ENCODE data around the gene TMEM134. TPM values are rescaled to one million over a fixed set of nuclear protein-coding genes. Genes with fewer than 3 reads are reported as not detected.

Gene TMEM134
- total and polyA plus RNA-seq, 10 of the 15 experiments (the other 5 are each of a cell fraction or from before 2014, with no cell fraction given), result 1.6 to 93.8 (median 27.8) TPM

GRCh38 chr11:67465189-67465510 lies 3.9 kb downstream of the TMEM134 start:
- TF ChIP-seq FOS (IDR thresholded peaks at IDR 0.05; ENCODE audit: borderline replicate concordance, extremely low read depth, insufficient read length) (no peak), NR2C1 (IDR thresholded peaks at IDR 0.05) (no peak), RUNX3 (IDR thresholded peaks at IDR 0.05; ENCODE audit: low read length) (no peak), IKZF1 (conservative IDR thresholded peaks at IDR 0.05) (no peak)
- TF ChIP-seq, protein P1, sequence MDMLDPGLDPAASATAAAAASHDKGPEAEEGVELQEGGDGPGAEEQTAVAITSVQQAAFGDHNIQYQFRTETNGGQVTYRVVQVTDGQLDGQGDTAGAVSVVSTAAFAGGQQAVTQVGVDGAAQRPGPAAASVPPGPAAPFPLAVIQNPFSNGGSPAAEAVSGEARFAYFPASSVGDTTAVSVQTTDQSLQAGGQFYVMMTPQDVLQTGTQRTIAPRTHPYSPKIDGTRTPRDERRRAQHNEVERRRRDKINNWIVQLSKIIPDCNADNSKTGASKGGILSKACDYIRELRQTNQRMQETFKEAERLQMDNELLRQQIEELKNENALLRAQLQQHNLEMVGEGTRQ (IDR thresholded peaks at IDR 0.05; ENCODE audit: borderline replicate concordance, low read depth, low read length), result no peak
- H3K9ac ChIP-seq (ENCODE audit: control insufficient read depth, insufficient read depth, low read length), result peak overlapping the region; percentile 95
- H3K4me2 ChIP-seq (ENCODE audit: control insufficient read depth, insufficient read depth), result peak overlapping the region; percentile 100
- H3K36me3 ChIP-seq (ENCODE audit: control insufficient read depth in 2 of 2, insufficient read depth in 2 of 2, low read length in 1 of 2), result no peaks in the 10 kb centered on the region; a peak in 1 of 4 replicates
- peak overlapping the region; percentile 97 for H3K4me3 ChIP-seq
- no peak overlapping the region for H2AFZ ChIP-seq (ENCODE audit: control insufficient read depth, low read depth, low read length)
- ChIA-PET RAD21 (ENCODE audit: unreplicated experiment) (interaction anchor here (0.5 to 5.5 kb wide), 12 partner anchors 18 to 114 kb away, joined by 3 to 72 read pairs (median 4); partner anchors contain the start of genes AIP, PPP1CA, PTPRCAP and TBC1D10C), CTCF (interaction anchor here (0.9 to 5.1 kb wide), 6 partner anchors 18 to 149 kb away, joined by 3 to 36 read pairs (median 4); partner anchors contain the start of genes AIP, PPP1CA and PTPRCAP), POLR2A (interaction anchor here (0.6 to 8.1 kb wide), 12 partner anchors 18 to 883 kb away, joined by 3 to 78 read pairs (median 5); partner anchors contain the start of genes AIP, PPP1CA, PTPRCAP and RAD9A), SMC1A (ENCODE audit: uncharacterized antibody, unreplicated experiment) (interaction anchor here (0.9 to 5.2 kb wide), 5 partner anchors 18 to 62 kb away, joined by 3 to 46 read pairs (median 13); partner anchors contain the start of genes AIP, PPP1CA, PTPRCAP and TBC1D10C)
- intact Hi-C loops (cut with micrococcal nuclease; ENCODE audit: unreplicated experiment), result no loop called here
- peaks cover 14% of the 10 kb centered on the region for H3K79me2 ChIP-seq (ENCODE audit: control insufficient read depth, insufficient read depth, low read length)
- BruUV-seq (replicated peaks), result TSS peak; percentile 87
- H3K27me3 ChIP-seq (replicated peaks in 1 of 2; ENCODE audit: control insufficient read depth in 2 of 2, insufficient read depth in 2 of 2, low read length in 1 of 2), result no peaks in the 10 kb centered on the region
- in situ Hi-C loops (cut with MboI), result no loop called here
- no peak for FAIRE-seq
- no peaks in the 10 kb centered on the region for H3K9me3 ChIP-seq (replicated peaks; ENCODE audit: control insufficient read depth, insufficient read depth, low read length)
- peaks cover 37% of the 10 kb centered on the region for H3K4me1 ChIP-seq (ENCODE audit: control insufficient read depth, insufficient read depth, low read length)
- ATAC-seq, result no peak
- 0% methylated on average over 3 of the region's 3 CpGs for WGBS (ENCODE audit: insufficient coverage, insufficient replicate concordance, low lambda C conversion rate, missing lambda C conversion rate)
- no peaks in the 10 kb centered on the region for H4K20me1 ChIP-seq (ENCODE audit: control insufficient read depth, insufficient read depth)
- no peak for DNase-seq (ENCODE audit: low read depth, low spot score)
- peak overlapping the region; percentile 93 for H3K27ac ChIP-seq (ENCODE audit: control insufficient read depth, insufficient read depth)

Data from GM12878 (cell line).